ENCODE results near the gene DNAH8.

The DNAH8 gene

DNA sequence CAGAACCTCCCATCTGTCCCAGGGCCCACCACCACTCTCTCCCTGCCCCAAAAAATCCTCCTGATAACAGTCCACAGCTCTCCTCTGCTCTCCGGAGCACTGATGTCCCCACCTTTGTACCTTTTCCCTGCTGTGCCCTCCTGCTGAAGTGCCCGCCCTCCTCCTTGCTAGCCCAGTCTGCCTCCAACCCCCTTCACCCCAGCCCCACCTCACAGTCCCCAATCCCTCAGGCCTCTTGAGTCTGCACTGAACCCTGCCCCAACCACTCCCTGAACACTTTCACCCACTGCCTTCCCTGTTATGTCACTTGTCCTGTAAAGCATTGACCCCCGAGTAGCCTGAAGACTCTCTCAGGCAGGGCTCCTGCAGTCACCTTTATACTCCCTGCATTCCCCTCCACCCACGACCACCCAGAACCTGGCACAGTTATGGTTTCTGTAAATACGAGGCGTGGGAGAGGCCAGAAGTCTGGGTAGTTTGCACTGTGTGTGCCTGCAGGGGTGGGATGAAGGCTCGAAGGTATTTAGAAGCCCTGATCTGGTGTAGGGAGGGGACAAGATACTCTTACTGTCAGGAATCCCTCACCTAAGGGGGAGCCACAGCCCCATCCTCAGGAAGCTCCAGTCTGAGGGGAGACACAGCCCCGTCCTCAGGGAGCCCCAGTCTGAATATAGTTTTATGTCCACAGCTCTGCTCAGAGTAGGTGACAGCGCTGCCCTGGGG, 338.9 kb downstream of the DNAH8 start:
- ChIA-PET POLR2A (no interaction called here), CTCF (no interaction called here)

DNA sequence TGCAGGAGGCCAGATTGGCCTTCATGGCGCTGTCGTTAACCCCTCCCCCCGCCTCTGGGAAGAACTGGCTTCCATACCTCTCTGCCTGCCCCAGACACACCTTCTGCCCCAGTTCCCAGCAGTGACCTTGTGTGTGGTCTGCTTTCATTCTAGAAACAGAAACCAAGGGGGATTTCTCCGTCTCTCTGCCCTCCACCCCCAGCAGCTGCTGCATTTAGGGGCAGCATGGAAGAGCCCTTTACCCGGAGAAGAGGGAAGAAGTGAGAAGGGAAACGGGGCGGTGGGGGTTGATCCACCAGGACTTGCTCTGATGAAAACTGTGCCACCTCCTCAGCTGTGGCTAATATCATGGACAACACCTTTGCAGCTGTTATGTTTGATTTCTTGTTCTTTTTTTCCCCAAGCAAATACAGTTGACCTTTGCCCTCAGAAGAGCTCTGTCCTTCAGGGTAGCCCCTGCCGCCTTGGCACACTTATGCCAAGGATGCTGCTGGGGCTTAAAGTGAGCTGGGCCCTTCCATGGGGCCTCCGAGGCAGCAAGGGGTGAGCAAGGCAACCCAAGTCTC, 339.5 kb downstream of the DNAH8 start:
- POLR2A ChIA-PET: no interaction called here
- CTCF ChIA-PET: no interaction called here
- DNase-seq (ENCODE audit: extremely low spot score): no peak
- TF ChIP-seq, protein P1, sequence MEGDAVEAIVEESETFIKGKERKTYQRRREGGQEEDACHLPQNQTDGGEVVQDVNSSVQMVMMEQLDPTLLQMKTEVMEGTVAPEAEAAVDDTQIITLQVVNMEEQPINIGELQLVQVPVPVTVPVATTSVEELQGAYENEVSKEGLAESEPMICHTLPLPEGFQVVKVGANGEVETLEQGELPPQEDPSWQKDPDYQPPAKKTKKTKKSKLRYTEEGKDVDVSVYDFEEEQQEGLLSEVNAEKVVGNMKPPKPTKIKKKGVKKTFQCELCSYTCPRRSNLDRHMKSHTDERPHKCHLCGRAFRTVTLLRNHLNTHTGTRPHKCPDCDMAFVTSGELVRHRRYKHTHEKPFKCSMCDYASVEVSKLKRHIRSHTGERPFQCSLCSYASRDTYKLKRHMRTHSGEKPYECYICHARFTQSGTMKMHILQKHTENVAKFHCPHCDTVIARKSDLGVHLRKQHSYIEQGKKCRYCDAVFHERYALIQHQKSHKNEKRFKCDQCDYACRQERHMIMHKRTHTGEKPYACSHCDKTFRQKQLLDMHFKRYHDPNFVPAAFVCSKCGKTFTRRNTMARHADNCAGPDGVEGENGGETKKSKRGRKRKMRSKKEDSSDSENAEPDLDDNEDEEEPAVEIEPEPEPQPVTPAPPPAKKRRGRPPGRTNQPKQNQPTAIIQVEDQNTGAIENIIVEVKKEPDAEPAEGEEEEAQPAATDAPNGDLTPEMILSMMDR (IDR thresholded peaks at IDR 0.05; ENCODE audit: control extremely low read depth, extremely low read depth, low read depth, missing control alignments): no peak

More for the DNA sequence above, 338.9 kb downstream of the DNAH8 start:
- TF ChIP-seq, protein P1 (IDR thresholded peaks at IDR 0.05; ENCODE audit: control extremely low read depth, extremely low read depth, low read depth, missing control alignments): no peak
- DNase-seq (ENCODE audit: extremely low spot score): no peak

DNA sequence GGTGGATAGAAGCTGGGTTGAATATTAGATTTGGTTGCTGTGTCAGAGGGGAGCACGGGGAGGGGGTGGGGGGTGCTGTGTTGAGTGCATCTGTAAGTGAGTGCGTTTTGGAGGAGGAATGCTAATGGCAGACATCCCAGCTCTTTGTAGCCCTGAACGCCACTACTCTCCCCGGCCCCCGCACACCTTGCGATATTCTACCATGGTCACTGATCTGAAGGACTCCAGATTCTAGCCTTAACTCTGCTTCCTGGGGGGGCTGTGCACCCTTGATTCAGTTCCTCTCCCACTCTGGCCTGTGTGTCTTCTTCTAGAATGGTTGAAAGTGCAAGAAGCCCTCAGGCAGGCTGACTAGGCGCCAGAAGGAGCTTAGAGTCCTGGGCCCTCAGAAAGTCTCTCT, 340.6 kb downstream of the DNAH8 start:
- TF ChIP-seq, protein P1 (IDR thresholded peaks at IDR 0.05; ENCODE audit: control extremely low read depth, extremely low read depth, low read depth, missing control alignments): no peak
- no peak for DNase-seq (ENCODE audit: extremely low spot score)
- ChIA-PET CTCF (no interaction called here), POLR2A (no interaction called here)

DNA sequence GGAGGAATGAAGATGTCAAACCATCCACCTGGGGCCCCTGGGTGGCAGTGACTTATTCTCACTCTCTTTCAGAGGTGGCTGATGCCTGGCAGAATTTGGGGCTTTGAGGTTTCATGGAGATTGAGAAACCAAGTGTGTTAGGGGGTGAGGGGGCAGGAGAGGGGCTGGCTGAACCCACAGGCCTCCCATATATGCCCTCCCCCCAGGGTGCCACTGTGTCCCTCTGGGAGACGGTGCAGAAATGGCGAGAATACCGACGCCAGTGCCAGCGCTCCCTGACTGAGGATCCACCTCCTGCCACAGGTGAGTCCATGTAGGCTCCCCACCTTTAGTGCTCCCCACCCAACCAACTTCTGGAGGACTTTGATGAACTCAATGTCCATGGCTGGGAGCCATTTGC, 341.1 kb downstream of the DNAH8 start:
- no peak for DNase-seq (ENCODE audit: extremely low spot score)
- ChIA-PET POLR2A (no interaction called here), CTCF (no interaction called here)
- TF ChIP-seq, protein P1 (IDR thresholded peaks at IDR 0.05; ENCODE audit: control extremely low read depth, extremely low read depth, low read depth, missing control alignments): no peak

DNA sequence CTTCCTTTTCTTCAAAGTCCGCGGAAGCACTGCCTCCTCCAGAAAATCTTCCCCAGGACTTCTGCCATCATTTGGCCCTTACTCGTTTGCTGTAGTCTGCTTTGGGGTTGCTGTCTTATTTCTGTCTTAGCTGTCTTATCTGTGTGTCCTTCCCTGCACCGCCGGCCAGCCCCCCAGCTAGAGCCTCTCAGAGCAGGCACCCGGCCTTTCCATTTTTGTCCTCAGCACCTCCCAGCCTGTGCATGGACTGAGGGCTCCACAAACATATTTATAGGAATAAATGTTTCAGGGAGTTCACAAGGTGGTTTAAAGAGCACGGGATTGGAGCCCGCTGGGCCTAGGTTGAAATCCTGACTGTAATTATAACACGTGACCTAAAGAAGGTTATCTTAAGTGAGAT, 341.6 kb downstream of the DNAH8 start:
- TF ChIP-seq, protein P1 (IDR thresholded peaks at IDR 0.05; ENCODE audit: control extremely low read depth, extremely low read depth, low read depth, missing control alignments): no peak
- ChIA-PET CTCF (no interaction called here), POLR2A (no interaction called here)
- no peak for DNase-seq (ENCODE audit: extremely low spot score)

DNA sequence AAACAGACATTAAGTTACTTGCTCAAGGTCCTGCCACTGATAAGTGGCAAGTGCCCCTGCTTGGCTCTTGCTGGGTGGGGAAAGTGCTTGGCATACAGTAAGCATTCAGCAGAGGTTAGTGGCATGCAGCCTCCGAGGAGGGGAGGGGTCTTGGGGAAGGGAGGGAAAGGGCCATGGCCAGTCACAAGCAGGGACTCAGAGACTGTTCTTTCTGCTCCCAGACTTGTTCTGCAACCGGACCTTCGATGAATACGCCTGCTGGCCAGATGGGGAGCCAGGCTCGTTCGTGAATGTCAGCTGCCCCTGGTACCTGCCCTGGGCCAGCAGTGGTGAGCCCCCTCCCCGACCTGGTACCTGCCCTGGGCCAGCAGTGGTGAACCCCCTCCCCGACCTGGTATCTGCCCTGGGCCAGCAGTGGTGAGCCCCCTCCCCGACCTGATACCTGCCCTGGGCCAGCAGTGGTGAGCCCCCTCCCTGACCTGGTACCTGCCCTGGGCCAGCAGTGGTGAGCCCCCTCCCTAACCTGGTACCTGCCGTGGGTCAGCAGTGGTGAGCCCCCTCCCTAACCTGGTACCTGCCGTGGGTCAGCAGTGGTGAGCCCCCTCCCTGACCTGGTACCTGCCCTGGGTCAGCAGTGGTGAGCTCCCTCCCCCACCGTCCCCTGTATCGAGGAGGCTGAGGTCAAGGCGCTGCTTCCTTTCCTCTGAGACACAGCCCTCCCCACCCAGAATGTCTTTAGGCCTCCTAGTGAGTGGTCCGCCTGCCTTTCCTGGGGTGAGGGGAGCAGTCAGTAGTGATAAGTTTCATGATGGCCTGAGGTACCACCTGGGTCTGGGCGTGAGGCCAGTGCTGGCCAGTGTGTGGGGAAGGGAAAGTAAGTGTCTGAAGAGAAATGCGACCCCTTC, 342.4 kb downstream of the DNAH8 start:
- ChIA-PET POLR2A (no interaction called here), CTCF (no interaction called here)
- TF ChIP-seq, protein P1 (IDR thresholded peaks at IDR 0.05; ENCODE audit: control extremely low read depth, extremely low read depth, low read depth, missing control alignments): no peak
- no peak for DNase-seq (ENCODE audit: extremely low spot score)

All from GM10248 (cell line).